GM18519 (cell line): ENCODE measurements around the gene SGCA.

Experiments
- ATAC-seq: cut with Tn5 transposase; IDR thresholded peaks from one replicate; pipeline ENCODE4 v1.9.1; 2021; ENCODE audit warnings: mild to moderate bottlenecking, moderate library complexity; ENCODE audit not compliant: unreplicated experiment, low FRiP score

The SGCA gene

GRCh38 chr17:50205963-50206505, 40.2 kb downstream of the SGCA start:
- ATAC-seq = no peak

GRCh38 chr17:50206604-50207293, 40.9 kb downstream of the SGCA start:
- ATAC-seq = no peak

GRCh38 chr17:50207315-50207714, 41.5 kb downstream of the SGCA start:
- no peak for ATAC-seq

- no peak for ATAC-seq
These were observed 42.2 kb downstream of the SGCA start for GRCh38 chr17:50207792-50208567.

GRCh38 chr17:50208611-50209061, 42.8 kb downstream of the SGCA start:
- no peak for ATAC-seq

- no peak for ATAC-seq
These were observed 43.3 kb downstream of the SGCA start for GRCh38 chr17:50209133-50209471.

GRCh38 chr17:50209472-50210239, 43.9 kb downstream of the SGCA start:
- ATAC-seq = no peak

- ATAC-seq = no peak
These were observed 44.7 kb downstream of the SGCA start for GRCh38 chr17:50210240-50211225.

GRCh38 chr17:50211249-50212120, 45.7 kb downstream of the SGCA start:
- ATAC-seq = no peak

GRCh38 chr17:50212121-50212843, 46.5 kb downstream of the SGCA start:
- ATAC-seq = no peak

GRCh38 chr17:50213026-50214022, 47.5 kb downstream of the SGCA start:
- peak; percentile 75 for ATAC-seq

- no peak for ATAC-seq
These were observed 49.4 kb downstream of the SGCA start for GRCh38 chr17:50214976-50215760.

GRCh38 chr17:50217591-50217990, 51.8 kb downstream of the SGCA start:
- no peak for ATAC-seq

GRCh38 chr17:50218071-50218759, 52.4 kb downstream of the SGCA start:
- no peak for ATAC-seq

GRCh38 chr17:50218771-50219315, 53.0 kb downstream of the SGCA start:
- no peak for ATAC-seq
